Anterior cingulate cortex (tissue), 58 donors: ENCODE data around the gene CRIP2.

Source experiments
- DNase-seq, 58 donors: peaks; one replicate each; lab custom pipeline; 2025; lab: John Stamatoyannopoulos, UW

Gene CRIP2

DNA sequence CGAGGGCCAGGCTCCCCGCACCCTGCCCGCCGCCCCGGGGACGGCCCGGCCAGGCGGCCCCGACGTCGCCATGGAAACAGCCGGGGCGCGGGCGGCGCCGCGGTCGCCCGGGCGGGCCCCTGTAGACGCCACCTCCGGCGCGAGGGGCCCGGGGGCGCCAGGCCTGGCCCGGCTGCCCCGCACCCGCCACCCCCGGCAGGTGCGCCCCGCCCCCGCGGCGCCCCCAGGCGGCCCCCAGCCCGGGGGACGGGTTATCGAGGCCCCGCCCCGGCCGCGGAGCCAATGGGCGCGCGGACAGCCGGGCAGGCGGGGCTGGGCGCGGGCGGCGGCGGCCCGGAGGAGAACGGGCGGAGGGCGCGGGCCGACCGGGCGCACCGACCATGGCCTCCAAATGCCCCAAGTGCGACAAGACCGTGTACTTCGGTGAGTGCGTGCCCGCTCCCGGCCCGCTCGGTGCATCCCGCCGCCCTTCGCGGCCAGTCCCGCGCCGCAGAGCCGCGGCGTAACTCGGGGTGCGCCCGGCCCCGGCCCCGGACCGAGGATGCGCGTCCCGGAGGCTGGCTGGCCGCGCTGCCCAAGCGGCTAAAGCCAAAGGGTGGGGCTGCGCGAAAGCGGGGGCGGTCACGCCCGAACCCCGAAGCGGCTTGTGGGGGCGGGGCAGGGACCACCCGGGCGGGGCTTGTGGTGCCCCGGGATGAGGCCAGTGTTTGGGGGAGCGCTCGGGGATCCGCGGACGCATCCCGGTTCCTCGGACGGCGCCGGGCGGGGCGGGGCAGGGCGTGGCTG, at the start of gene CRIP2:
Gene CRIP2 (plus strand): TSS at position 339 of the 786 bp plus-strand sequence. CDS start 42 bp downstream, at position 381.
- peak in 7 of 58 donors; percentile 23 to 53 (median 28) for DNase-seq

GRCh38 chr14:105424861-105425260, 49.8 kb upstream of the CRIP2 start:
- DNase-seq, result no peak

DNA sequence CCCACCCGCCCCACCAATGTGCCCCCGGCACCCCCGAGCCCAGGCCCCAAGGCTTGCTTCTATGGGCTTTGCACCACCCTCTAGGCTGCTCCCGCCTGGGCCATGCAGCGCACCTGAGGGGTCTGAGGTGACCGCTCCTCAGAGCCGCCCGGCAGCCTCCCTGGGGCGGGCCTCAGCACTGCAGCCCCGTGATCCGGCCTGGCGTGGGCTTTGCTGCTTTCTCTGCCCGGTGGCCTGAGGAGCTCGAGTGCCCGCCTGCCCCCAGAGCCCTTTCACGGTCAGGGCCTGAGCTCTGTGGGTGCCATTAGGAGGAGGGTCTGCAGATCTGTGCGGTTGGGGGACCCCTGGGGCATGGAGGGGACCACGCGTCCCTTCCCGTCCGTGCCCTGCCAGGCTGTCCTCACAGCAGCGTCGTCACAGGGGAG, 48.8 kb upstream of the CRIP2 start:
- no peak for DNase-seq

DNA sequence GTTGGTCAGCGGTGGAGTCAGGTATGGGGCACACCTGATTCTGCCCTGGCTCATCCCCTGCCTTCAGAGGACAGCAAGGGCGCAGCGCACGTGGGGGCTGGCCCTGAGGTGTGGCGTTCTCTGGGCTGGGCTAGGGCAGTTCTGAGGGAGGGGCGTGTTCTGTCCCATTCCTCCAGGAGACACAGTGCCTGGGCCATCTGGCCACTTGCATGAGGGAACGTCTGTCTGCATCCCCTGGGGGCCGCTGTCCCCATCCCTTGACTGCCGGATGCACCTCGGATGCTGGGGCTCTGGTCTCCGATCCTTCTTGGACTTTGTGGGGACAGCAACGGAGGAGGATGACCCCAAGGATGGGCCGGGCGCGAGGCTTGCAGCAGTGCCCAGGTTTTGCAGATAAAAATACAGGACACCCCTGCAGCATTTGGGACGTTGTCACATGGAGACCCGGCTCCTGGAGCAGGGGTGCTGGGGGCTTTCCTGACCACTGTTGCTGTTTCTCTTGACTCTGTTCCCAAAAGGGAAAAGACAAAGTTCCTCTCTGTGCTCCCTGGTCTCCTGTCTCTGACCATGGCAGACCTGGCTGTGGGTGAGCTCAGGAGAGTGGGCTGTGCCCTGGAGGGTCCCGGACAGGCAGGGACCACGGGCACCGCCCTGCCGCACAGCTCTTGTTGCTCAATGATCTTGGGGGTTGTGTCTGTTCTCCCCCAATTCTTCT, 48.0 kb upstream of the CRIP2 start:
- DNase-seq, result no peak

GRCh38 chr14:105427412-105427811, 47.2 kb upstream of the CRIP2 start:
- no peak for DNase-seq

DNA sequence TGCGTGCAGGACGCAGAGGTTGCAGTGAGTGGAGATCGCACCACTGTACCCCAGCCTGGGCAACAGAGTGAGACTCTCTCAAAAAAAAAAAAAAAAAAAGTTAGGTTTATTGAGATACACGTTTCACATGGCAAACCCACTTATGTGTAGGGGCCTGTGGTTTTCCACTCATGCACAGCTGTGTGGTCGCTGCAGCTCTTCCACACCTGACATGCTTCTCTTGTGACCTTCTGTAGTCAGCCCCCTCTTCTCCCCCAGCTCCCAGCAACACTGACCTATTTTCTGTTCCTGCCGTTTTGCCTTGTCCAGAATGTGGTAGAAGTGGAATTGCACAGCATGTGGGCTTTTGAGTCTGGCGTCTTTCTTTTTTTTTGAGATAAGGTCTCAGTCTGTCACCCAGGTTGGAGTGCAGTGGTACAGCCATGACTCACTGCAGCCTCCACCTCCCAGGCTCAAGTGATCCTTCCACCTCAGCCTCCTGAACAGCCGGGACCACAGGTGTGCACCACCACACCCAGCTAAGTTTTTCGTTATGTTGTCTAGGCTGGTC, 46.6 kb upstream of the CRIP2 start:
- DNase-seq, result no peak

- no peak for DNase-seq
Measured at GRCh38 chr14:105430042-105430441, 44.6 kb upstream of the CRIP2 start.

GRCh38 chr14:105430565-105430964, 44.1 kb upstream of the CRIP2 start:
- peak in 3 of 58 donors; percentile 25 to 34 (median 33) for DNase-seq

GRCh38 chr14:105431256-105431655, 43.4 kb upstream of the CRIP2 start:
- DNase-seq, result no peak

DNA sequence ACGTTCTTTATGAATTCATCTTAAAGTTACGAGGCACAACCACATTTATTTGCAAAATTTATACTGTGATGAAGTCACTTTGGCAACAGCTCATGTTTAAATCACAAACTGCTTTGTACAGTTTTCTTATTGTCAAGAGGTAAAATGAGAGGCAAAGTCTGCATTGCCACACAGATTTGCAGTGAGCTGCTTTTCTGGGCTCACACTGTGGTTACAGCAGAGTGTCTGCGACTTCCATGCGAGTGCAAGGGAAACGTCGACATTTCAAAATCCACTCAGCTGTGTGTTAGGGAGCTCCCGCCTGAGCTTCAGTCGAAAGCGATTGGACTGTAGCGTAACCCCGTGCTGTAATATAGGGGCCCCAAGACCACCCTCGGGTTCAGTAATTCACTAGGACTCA, 42.0 kb upstream of the CRIP2 start:
- no peak for DNase-seq

GRCh38 chr14:105433161-105433605, 41.4 kb upstream of the CRIP2 start:
- no peak for DNase-seq

- DNase-seq, result no peak
Measured at GRCh38 chr14:105436402-105436801, 38.2 kb upstream of the CRIP2 start.

- DNase-seq, result no peak
Measured at GRCh38 chr14:105436891-105437722, 37.5 kb upstream of the CRIP2 start.

DNA sequence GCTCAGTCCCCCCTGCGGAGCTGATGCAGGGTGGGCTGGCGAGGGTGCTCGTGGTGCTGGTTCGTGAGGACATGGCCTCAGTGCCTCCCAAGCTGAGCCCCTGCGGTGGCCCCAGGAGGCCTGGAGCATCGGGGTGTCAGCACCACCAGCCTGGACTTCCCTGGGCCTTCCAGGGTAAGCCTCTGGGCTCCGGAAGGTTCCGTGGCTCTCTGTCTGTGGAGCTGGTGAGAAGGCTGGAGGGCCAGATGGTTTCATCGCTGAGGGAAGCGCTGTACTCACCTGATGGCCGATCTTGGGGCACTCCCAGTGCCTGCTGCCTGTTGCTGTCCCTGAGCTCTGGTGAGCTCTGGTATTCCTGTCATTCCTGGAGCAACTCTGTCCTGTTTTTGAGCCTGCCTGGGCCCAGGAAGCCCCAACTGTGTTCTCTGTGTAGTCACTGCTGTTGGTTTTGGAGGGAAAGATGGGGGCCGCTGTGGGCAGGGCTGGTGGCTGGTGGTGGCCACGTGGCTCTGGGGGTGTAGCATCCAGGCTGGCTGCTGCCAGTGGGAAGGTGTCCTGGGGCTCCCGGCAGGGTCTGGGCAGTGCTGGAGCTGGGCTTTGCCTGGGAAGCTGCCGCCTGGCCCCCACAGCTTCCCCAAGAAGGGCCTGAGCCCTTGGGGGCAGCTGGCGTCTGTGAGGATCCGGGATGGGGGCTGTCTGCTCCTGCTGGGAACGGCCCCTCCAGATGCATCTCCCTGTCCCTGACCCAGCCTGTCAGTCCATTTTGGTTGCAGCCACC, 36.7 kb upstream of the CRIP2 start:
- DNase-seq, result no peak

- DNase-seq, result no peak
Measured at GRCh38 chr14:105439179-105439578, 35.4 kb upstream of the CRIP2 start.

DNA sequence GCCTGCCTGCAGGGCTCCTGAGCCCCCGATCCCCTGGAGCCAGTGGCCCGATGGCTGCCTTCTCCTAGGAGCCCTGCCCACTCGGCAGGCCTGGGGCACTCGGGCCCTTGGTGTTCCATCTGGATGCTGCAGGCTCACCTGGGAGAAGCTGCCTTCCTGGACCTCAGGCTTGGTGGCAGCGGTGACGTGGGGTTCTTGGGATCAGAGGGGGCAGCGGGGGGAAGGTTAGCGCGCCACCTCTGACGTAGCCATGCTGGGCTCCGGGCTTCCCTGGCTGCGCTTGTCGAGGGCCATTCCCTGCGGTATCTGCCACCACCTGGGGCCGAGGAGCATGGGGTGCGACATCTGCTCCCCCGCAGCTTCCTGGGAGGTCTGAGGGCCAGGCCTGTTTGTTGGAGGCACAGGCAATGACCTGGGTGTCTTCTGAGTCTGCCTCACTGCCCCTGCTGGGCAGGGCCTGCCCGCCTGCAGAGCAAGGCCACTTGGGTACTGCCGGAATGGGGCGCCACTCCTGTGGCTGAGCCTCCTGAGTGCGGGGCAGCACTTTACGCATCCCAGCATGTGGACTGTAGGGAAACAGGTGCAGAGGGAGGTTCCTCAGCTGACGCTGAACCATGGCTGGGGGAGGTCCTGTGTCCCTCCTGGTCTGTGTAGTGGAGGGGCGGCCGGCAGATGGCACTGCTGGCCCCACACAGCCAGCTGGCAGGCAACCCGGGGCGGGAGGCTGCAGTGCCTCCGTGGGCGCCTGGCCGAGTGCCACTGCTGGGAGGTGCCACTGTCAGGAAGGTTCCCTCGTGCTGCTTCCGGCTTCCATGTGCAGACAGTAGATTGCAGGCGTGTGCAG, 34.7 kb upstream of the CRIP2 start:
- peak in 12 of 58 donors; percentile 5 to 57 (median 31) for DNase-seq

DNA sequence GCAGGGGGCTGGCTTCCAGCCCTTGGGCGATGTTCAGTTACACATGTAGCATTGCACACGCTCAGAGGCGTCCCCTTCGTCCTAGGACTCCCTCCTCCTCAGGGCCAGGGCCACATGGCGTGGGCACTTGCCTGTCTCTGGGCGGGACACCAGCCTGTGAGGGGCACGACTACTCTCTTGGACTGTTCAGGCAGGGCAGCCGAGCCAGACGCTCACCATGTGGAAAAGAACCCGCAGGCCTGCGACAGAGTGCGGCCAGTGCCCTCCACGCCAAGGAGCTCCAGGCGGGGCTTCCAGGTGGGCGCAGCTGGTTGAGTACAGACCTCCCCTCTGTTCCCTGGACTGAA, 34.1 kb upstream of the CRIP2 start:
- DNase-seq, result no peak

- no peak for DNase-seq
Measured at GRCh38 chr14:105440992-105441391, 33.6 kb upstream of the CRIP2 start.

GRCh38 chr14:105442125-105442524, 32.5 kb upstream of the CRIP2 start:
- no peak for DNase-seq
